ENCODE results near the gene COPS8. TPM values are rescaled to one million over a fixed set of nuclear protein-coding genes. Genes with fewer than 3 reads are reported as not detected.

COPS8 gene
- total RNA-seq, 2 donors from 2014 or later: 66.3 to 72.7 TPM

GRCh38 chr2:237109421-237109934, 23.8 kb downstream of the COPS8 start:
- no peaks in the 10 kb centered on the region for H3K36me3 Mint-ChIP-seq (ENCODE audit: low read depth)
- 98 to 100% methylated on average over 1 to 4 of the region's 4 CpGs for WGBS, 2 experiments (ENCODE audit: insufficient coverage in 1 of 2, insufficient read length in 1 of 2)
- no peak overlapping the region for H3K27ac Mint-ChIP-seq
- no peaks in the 10 kb centered on the region for H3K27me3 Mint-ChIP-seq (ENCODE audit: insufficient read depth)
- no peaks in the 10 kb centered on the region for H3K4me1 Mint-ChIP-seq
- no peaks in the 10 kb centered on the region for H3K9me3 ChIP-seq (ENCODE audit: control insufficient read depth, low read length)
- no peak for TF ChIP-seq CTCF (conservative IDR thresholded peaks at IDR 0.05)
- no peak overlapping the region for H3K4me3 Mint-ChIP-seq
- no peak for DNase-seq
- H3K27me3 ChIP-seq (ENCODE audit: control insufficient read depth, insufficient read depth, low read length, poor library complexity, severe bottlenecking): no peaks in the 10 kb centered on the region
- H3K36me3 ChIP-seq (ENCODE audit: control insufficient read depth, insufficient read depth, low read length): no peaks in the 10 kb centered on the region
- H3K9me3 Mint-ChIP-seq: peaks cover 14% of the 10 kb centered on the region
- no peak overlapping the region for H3K9ac ChIP-seq (ENCODE audit: extremely low read depth, low read length, poor library complexity, severe bottlenecking)
- H3K4me1 ChIP-seq (ENCODE audit: control insufficient read depth, insufficient read depth, low read length): no peaks in the 10 kb centered on the region
- no peak overlapping the region for H3K4me3 ChIP-seq (ENCODE audit: low read length)
- H3K27ac ChIP-seq (ENCODE audit: low read depth, low read length): no peak overlapping the region

- no peaks in the 10 kb centered on the region for H3K4me1 Mint-ChIP-seq
- Histone ChIP-seq H3K4me1 (ENCODE audit: control insufficient read depth, insufficient read depth, low read length) (no peaks in the 10 kb centered on the region), H3K9me3 (ENCODE audit: control insufficient read depth, low read length) (no peaks in the 10 kb centered on the region), H3K27me3 (ENCODE audit: control insufficient read depth, insufficient read depth, low read length, poor library complexity, severe bottlenecking) (no peaks in the 10 kb centered on the region), H3K27ac (ENCODE audit: low read depth, low read length) (no peak overlapping the region), H3K4me3 (ENCODE audit: low read length) (no peak overlapping the region), H3K9ac (ENCODE audit: extremely low read depth, low read length, poor library complexity, severe bottlenecking) (no peak overlapping the region), H3K36me3 (ENCODE audit: control insufficient read depth, insufficient read depth, low read length) (no peaks in the 10 kb centered on the region)
- peaks cover 12% of the 10 kb centered on the region for H3K27me3 Mint-ChIP-seq (ENCODE audit: insufficient read depth)
- no peak overlapping the region for H3K27ac Mint-ChIP-seq
- peaks cover 14% of the 10 kb centered on the region for H3K9me3 Mint-ChIP-seq
- no peak for DNase-seq
- WGBS, 2 experiments (ENCODE audit: insufficient coverage in 1 of 2, insufficient read length in 1 of 2): 97 to 98% methylated on average over 3 to 4 of the region's 4 CpGs
- no peaks in the 10 kb centered on the region for H3K36me3 Mint-ChIP-seq (ENCODE audit: low read depth)
- H3K4me3 Mint-ChIP-seq: no peak overlapping the region
- no peak for TF ChIP-seq CTCF (conservative IDR thresholded peaks at IDR 0.05)
Observed at GRCh38 chr2:237113026-237113795, 27.5 kb downstream of the COPS8 start.

GRCh38 chr2:237115870-237116269, 30.2 kb downstream of the COPS8 start:
- H3K9me3 Mint-ChIP-seq: no peaks in the 10 kb centered on the region
- H3K27me3 Mint-ChIP-seq (ENCODE audit: insufficient read depth): peaks cover 14% of the 10 kb centered on the region
- H3K4me1 Mint-ChIP-seq: no peaks in the 10 kb centered on the region
- no peak for TF ChIP-seq CTCF (conservative IDR thresholded peaks at IDR 0.05)
- Histone ChIP-seq H3K4me3 (ENCODE audit: low read length) (no peak overlapping the region), H3K4me1 (ENCODE audit: control insufficient read depth, insufficient read depth, low read length) (no peaks in the 10 kb centered on the region), H3K36me3 (ENCODE audit: control insufficient read depth, insufficient read depth, low read length) (no peaks in the 10 kb centered on the region), H3K27ac (ENCODE audit: low read depth, low read length) (no peak overlapping the region), H3K9ac (ENCODE audit: extremely low read depth, low read length, poor library complexity, severe bottlenecking) (no peak overlapping the region), H3K9me3 (ENCODE audit: control insufficient read depth, low read length) (no peaks in the 10 kb centered on the region), H3K27me3 (ENCODE audit: control insufficient read depth, insufficient read depth, low read length, poor library complexity, severe bottlenecking) (no peaks in the 10 kb centered on the region)
- H3K27ac Mint-ChIP-seq: no peak overlapping the region
- WGBS, 2 experiments (ENCODE audit: insufficient coverage in 1 of 2, insufficient read length in 1 of 2): 93 to 100% methylated on average over 3 of the region's 3 CpGs
- no peak overlapping the region for H3K4me3 Mint-ChIP-seq
- no peak for DNase-seq
- H3K36me3 Mint-ChIP-seq (ENCODE audit: low read depth): no peaks in the 10 kb centered on the region
